ENCODE data around the gene NRXN2.

DNA sequence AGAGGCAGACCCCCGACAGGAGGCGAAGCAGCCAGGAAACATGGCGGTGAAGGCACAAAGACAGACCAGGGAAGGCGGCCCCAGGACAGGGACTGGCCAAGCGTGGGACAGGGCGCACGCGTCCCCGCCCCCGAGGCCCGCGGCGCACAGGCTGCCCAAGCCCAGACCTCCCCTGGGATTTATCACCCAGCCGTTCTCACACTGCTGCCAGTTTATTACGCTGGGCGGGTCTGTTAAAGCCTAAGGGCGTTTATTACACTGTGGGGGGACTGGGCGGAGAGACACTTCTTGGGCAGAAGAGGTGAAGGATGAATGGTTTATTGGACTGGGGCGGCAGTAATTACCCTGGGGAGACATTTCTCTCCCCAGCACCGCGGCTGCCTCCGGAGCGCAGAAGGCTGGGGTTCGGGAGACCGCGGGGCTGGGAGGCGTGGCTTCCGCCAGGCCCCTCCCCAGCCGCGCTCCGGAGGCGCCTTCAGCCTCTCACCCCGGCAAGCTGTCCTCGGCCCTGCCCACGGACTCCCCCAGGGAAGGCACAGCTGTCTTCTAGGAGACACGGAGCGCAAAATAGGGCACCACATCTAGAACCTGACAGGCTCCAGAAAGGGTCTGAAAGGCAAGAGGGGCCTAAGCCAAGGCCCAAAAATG, 84.9 kb downstream of the NRXN2 start:
- TF ChIP-seq SP1 (IDR thresholded peaks at IDR 0.05; ENCODE audit: low read depth, low read length) (no peak), EZH2 (IDR thresholded peaks at IDR 0.05; ENCODE audit: borderline replicate concordance, control insufficient read depth, low read depth, low read length) (no peak), ASH2L (IDR thresholded peaks at IDR 0.05; ENCODE audit: borderline replicate concordance, low read depth) (no peak), NFYB (IDR thresholded peaks at IDR 0.05; ENCODE audit: insufficient read depth, low read depth, low read length) (no peak), BRCA1 (IDR thresholded peaks at IDR 0.05; ENCODE audit: low read depth, low read length) (no peak)
- TF ChIP-seq, protein P1, sequence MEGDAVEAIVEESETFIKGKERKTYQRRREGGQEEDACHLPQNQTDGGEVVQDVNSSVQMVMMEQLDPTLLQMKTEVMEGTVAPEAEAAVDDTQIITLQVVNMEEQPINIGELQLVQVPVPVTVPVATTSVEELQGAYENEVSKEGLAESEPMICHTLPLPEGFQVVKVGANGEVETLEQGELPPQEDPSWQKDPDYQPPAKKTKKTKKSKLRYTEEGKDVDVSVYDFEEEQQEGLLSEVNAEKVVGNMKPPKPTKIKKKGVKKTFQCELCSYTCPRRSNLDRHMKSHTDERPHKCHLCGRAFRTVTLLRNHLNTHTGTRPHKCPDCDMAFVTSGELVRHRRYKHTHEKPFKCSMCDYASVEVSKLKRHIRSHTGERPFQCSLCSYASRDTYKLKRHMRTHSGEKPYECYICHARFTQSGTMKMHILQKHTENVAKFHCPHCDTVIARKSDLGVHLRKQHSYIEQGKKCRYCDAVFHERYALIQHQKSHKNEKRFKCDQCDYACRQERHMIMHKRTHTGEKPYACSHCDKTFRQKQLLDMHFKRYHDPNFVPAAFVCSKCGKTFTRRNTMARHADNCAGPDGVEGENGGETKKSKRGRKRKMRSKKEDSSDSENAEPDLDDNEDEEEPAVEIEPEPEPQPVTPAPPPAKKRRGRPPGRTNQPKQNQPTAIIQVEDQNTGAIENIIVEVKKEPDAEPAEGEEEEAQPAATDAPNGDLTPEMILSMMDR (IDR thresholded peaks at IDR 0.05 in 2 of 3, conservative IDR thresholded peaks at IDR 0.05 in 1 of 3; ENCODE audit: control insufficient read depth in 2 of 3, extremely low read depth in 1 of 3, insufficient read depth in 1 of 3, low read depth in 3 of 3, low read length in 3 of 3), result no peak
